ENCODE measurements around the gene RGS3.

- TF ChIP-seq CTCF (IDR thresholded peaks at IDR 0.05 in 4 of 5, conservative IDR thresholded peaks at IDR 0.05 in 1 of 5), result no peak
- no peak for TF ChIP-seq POLR2A (IDR thresholded peaks at IDR 0.05)
Observed at GRCh38 chr9:113417370-113417769, 46.2 kb upstream of the RGS3 start.

All from gastrocnemius medialis (tissue), 4 donors.